Stimulated activated CD8-positive, alpha-beta memory T cell treated with anti-CD3 and anti-CD28 coated beads, Interleukin-12 subunit alpha, Interleukin-12 subunit beta, amount 100 ng/mL, for 24 hours (primary cell): Measurements from ENCODE around the gene SOX10.

Source experiments
- DNase-seq: peaks from one replicate; pipeline ENCODE4 v3.0.0-alpha.2; 2020; ENCODE audit errors: extremely low read depth

The SOX10 gene

GRCh38 chr22:38016182-38017151 is 32.1 kb upstream of the SOX10 start:
- no peak for DNase-seq

- no peak for DNase-seq
Observed at GRCh38 chr22:38014083-38014482, 29.7 kb upstream of the SOX10 start.

DNA sequence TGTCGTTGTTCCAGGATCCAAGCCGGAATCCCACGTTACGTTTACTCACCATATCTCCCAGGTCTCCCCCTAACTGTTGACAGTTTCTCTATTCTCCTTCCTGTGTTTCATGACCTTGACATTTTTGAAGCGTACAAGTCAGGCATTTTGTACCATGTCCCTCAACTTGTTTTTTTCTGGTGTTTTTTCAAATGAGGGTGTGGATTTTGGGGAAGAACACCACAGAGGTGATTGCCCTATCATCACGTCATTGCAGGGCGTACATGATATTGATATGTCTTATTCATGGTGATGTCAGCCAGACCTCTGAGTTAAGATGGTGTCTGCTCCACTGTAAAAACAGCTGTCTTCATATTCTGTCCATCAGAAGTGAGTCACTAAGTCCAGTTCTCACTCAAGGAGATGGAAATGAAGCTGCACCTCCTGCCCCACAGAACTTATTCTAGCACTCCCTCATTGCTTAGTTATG is 28.3 kb upstream of the SOX10 start:
- no peak for DNase-seq

DNA sequence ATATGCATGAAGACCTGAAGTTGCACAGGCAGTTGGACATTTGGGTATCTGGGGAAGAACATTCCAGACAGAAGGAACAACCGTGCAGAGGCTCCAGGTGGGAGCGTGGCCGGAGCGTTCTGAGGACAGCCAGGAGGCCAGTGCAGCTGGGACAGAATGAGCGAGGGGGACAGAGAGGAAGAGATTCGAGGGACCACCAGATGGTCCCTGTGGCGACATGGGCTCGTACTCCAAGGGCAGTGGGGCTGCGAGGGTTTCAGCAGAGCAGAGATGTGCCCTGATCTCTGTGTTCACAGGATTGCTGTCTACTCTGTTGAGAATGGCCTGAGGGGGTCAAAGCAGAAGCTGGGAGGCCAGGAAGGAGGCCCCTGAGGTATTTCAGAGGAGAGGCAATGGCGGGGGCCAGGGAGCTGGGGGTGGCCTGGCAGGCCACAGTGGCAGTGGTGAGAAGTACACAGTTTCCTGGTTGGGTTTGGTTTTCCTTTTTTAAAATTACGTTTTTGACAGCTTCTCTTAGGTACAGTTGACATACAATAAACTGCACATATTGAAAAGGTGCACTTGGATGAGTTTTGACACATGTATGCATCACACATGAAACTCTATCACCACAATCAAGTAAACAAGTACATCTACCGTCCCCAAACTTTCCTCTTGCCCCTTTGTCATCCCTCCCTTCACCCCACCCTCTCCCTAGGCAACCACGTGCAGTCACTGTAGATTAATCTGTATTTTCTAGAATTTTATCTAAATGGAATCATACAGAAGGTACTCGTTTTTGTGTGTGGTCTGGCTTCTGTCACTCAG is 24.8 kb upstream of the SOX10 start:
- no peak for DNase-seq

DNA sequence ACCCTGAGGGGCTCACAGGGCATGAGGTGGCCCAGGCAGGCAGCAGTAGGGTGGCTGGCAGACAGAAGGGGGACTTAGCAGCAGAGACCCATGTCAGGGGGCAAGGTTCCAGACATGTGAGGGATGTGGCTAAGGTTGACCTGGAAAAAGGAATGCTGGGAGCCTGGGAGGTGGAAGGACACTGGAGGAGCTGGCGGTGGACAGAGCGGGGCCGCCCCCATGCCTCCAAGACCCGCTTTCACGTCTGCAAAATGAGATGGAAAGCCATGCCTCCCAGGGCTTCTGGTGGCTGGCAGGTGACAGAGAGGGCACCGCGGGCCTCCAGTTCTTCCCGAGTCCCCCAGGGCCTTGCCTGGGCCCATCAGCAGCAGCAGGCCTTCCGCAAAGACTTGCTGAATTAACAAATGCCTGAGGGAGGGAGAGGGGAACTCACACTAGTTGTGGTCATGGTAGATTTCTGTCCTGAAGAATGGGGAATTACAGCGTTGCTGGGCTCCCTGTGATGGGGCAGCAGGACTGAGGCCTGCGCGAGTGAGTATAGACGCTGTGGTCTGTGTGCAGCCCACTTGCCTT is 23.1 kb upstream of the SOX10 start:
- no peak for DNase-seq

DNA sequence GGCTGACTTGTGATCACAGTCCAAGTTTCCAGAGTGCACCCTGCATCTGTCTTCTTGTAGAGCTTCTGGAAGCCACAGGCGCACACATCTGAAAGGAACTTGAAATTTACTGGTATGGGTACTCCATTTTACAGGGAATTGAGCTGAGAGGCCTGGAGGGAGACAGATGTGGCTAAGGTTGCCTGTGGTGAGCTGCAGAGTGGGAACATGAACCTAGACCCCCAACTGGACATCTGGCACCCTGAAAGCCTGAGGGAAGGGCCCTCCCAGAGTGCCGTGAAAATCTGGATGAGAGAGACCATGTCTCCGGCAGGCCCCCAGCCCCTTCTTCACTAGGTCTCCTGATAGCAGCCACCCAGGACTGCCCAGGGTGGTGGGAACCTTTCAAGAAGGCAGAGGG is 22.6 kb upstream of the SOX10 start:
- no peak for DNase-seq

DNA sequence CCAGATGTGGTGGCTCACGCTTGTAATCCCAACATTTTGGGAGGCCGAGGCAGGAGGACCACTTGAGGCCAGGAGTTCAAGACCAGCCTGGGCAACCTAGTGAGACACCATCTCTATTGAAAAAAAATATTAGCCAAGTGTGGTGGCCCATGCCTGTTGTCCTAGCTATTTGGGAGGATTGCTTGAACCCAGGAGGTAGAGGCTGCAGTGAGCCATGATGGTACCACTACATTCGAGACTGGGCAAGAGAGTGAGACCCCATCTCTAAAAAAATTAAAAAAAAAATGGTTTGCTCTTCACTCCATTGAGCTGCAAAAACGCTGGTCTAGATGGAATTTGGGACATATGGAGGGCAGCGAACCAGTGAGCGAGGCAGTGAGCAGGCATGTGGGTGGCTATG is 21.6 kb upstream of the SOX10 start:
- no peak for DNase-seq

- no peak for DNase-seq
Observed at GRCh38 chr22:37999640-38000272, 15.4 kb upstream of the SOX10 start.

- DNase-seq = no peak
Observed at GRCh38 chr22:37999236-37999635, 14.9 kb upstream of the SOX10 start.

DNA sequence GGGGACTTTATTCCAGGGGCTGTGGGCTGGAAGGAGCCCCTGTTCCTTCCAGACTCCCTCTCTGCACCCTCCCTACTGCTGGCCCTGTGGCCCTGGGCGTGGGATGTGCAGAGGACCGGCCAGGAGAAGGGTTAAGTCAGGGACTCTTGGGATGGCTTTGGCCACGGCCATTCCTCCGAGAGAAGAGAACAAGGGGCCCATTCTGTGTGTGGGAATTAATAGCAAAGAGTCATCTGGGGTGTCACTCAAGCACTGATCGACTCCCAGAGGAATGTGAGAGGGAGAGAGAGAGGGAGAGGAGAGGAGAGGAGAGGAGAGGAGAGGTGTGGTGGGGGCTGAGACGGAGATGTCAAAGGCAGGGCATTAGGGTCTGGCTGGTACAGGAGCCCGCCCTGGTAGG is 14.2 kb upstream of the SOX10 start:
- no peak for DNase-seq

GRCh38 chr22:37996515-37997246 is 12.3 kb upstream of the SOX10 start:
- DNase-seq = no peak

DNA sequence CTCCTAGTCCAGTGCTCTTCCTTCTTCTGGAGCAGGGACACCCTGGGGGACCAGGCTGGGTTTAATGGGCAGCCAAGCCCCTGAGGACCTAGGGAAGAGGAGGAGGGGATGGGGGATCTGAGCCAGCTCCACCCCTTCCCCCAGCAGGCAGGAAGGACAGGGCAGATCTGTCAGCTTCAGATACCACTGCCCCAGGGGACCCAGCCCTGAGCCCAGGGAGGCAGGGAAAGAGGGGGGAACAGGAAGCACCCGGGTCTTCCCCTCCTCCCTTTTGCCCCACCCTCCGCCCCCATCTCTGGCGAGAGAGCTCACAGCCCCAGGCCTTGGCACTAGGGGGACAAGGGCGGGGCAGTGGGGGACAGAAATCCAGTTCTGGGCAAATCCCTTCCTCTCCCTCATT is 11.7 kb upstream of the SOX10 start:
- DNase-seq = no peak

- DNase-seq = no peak
Observed at GRCh38 chr22:37995460-37995859, 11.1 kb upstream of the SOX10 start.

DNA sequence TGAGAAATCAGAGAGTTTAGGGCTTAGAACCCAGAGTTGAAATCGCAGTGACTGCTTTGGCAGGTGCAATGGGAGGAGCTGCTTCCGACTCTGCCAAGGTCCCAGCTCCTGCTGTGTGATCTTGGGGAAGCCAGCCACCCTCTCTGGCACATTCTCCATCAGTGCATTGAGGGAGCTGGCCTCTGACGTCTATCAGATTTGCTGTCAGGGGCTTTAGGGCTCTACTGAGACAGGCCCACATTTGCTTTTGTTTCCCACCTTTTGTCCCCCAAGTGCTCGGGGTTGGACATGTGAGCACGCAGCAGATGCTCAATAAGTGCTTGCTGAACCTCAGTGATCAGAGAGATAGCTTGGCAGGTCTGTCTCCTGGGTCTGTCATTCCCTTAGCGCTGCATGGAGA is 10.6 kb upstream of the SOX10 start:
- no peak for DNase-seq

GRCh38 chr22:37994049-37994448 is 9.7 kb upstream of the SOX10 start:
- no peak for DNase-seq

GRCh38 chr22:37991731-37992442 is 7.5 kb upstream of the SOX10 start:
- DNase-seq = no peak

- DNase-seq = no peak
Observed at GRCh38 chr22:37990862-37991261, 6.5 kb upstream of the SOX10 start.

DNA sequence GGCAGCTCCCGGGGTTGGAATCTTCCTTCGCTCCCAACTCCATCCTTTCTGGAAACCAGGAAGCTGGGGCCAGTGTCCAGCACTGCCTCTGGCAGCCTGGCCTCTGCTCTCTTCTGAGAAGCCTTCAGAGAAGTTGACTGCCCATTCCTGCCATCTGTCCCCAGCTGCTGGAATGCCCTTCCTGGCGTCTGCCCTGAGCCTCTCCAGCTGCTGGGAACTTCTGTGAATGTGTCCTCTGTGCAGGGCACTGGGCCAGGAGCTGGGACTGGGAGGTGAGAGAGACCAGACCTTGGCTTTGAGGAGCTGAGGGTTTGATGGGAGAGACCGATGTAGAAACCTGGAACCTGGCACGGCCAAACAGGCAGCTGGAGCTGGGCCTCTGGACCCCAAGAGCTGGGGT is 5.9 kb upstream of the SOX10 start:
- DNase-seq = no peak

DNA sequence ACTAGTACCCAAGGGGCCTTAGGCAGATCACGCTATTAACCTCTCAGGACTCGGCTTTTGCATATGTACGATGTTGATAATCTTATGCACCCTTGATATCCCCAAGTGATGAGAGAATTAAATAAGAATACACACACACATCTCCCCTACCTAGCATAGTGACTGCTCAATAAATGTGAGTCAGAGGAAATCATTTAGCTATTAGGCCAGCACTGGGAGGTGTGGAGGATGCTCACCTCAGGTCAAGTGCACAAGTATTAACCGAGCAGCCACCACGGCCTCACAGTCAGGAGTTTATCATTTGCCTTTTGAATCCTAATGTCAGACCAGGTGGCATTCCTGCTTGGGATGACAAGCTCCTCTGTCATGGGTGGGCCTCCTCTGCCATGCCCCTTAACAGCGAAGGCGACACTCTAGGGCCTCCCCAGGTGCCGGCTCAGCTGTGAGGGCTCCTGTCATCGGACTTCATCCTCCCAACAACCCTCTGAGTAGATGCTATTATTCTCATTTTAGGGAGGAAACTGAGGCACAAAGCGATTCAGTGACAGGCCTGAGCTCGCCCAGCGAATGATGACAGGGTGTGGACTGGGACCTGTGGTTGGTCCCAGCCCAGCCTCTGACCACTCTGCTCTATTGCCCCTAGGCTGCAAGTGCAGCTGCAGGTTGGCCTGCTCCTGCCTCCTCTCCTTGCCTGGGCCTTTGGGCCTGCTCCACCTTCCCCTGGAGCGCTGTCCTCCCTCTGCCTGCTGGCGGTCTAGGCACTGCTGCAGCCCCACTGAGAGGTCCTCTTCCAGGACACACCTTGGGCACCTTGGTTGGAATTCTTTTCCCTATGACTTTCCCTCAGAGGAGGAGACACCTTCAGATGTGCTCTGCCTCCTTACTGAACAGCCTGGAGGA is 5.0 kb upstream of the SOX10 start:
- no peak for DNase-seq

DNA sequence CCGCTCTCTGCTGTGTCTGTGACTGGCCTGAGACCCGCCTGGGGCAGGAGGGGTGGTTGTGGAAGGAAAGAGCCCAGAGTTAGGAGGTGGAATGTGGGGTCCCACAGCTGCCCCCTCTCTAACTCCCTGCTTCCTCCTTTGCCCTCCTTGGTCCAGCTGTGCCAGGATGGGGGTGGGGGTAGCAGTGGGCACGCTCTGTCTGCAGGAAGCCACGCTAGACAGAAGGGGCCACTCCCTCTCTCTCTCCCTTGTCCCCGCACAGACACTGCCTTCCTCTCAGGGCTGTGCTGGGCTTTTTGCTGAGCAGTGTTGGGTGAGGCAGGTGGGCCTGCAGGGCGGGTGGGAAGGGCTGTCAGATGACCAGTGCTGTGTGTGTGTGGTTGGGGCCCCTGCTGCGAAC is 2.0 kb upstream of the SOX10 start:
- DNase-seq = no peak
